HAP-1 (cell line): Measurements from ENCODE around the gene PEX16.
A peak's percentile ranks its signal among the peaks of the same experiment; 100 is the strongest.
"Not testable (repeated sequence)": the region's sequence is repeated elsewhere in the genome, so short reads cannot be mapped to it uniquely, and the experiment has no call there.

Experiments used
- DNase-seq, 2 experiments: peaks; one replicate each; pipeline ENCODE4 v3.0.0-alpha.2; 2016 to 2020; ENCODE audit warnings: low spot score in 2 of 2
- H3K27me3 ChIP-seq: fragments of 250-450 bp; sonication (Bioruptor Pico); 2 replicates; pipeline ENCODE4 v1.5.1; 2020; ENCODE audit warnings: low read depth, mild to moderate bottlenecking, moderate library complexity
- H3K36me3 ChIP-seq: fragments of 250-450 bp; sonication (Bioruptor Pico); replicated peaks from 2 replicates; pipeline ENCODE4 v1.5.1; 2020; ENCODE audit warnings: mild to moderate bottlenecking
- H3K4me1 ChIP-seq: fragments of 250-450 bp; sonication (Bioruptor Pico); 2 replicates; pipeline ENCODE4 v1.5.1; 2020; ENCODE audit warnings: mild to moderate bottlenecking
- H3K4me3 ChIP-seq: fragments of 250-450 bp; sonication (Bioruptor Pico); 2 replicates; pipeline ENCODE4 v1.5.1; 2020; ENCODE audit warnings: mild to moderate bottlenecking, moderate library complexity
- H3K9me3 ChIP-seq: fragments of 250-450 bp; sonication (Bioruptor Pico); 2 replicates; pipeline ENCODE4 v1.5.1; 2020; ENCODE audit warnings: mild to moderate bottlenecking, moderate library complexity
- in situ Hi-C: fragments of 300-500 bp; cut with MboI; formaldehyde crosslinking; loops from 3 replicates; pipeline ENCODE4 v1.14.3; 2020; ENCODE audit warnings: low sequenced_read_pairs, inconsistent platforms, mixed read lengths

PEX16 gene

DNA sequence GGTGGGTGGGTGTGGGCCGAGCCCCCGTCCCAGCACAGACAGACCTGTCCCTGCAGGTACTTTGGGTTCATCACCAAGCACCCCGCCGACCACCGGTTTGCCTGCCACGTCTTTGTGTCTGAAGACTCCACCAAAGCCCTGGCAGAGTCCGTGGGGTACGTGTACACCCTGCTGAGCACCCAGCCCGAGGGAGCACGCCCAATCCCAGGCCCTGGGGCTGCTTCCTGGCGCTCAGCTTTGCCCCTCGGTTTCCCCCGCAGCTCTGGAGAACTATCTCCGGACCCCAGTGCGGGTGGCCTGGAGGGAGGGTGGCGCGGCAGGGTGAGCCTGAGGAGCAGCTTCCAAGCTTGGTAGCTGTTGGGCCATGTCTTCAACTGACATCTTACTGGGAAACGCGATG is 12.6 kb downstream of the PEX16 start:
- no peaks in the 10 kb centered on the region for H3K9me3 ChIP-seq
- no peaks in the 10 kb centered on the region; the same call in none of the 2 replicates for H3K36me3 ChIP-seq
- no peaks in the 10 kb centered on the region for H3K27me3 ChIP-seq
- no peak overlapping the region for H3K4me3 ChIP-seq
- DNase-seq, result no peak
- no peaks in the 10 kb centered on the region for H3K4me1 ChIP-seq
- in situ Hi-C loops, result loop anchor here (10.0 kb wide), 1 partner anchor 60 kb away; no protein-coding TSS in a partner anchor

DNA sequence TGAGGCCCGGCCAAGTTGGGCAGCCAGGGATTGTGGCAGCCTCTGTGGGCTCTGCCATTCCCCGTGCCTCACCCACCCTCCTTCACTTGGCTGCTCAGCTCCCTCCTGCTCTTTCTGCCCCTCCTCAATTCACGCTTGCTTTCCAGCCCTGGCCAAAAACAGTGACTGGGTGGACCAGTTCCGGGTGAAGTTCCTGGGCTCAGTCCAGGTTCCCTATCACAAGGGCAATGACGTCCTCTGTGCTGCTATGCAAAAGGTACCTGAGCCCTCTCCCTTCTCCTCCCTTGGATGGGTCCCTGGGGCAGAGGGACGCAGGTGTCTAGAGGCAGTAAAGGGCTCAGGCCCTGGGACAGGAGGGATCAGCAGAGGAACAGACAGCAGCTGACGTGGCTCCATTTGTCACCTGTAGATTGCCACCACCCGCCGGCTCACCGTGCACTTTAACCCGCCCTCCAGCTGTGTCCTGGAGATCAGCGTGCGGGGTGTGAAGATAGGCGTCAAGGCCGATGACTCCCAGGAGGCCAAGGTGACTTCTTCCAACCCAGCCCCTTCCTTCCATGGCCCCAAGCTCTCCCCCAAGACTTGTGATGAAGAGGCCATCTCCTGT is 13.3 kb downstream of the PEX16 start:
- DNase-seq, result no peak
- no peak overlapping the region for H3K4me3 ChIP-seq
- H3K9me3 ChIP-seq, result no peaks in the 10 kb centered on the region
- peaks cover 1% of the 10 kb centered on the region for H3K4me1 ChIP-seq
- in situ Hi-C loops, result loop anchor here (10.0 kb wide), 1 partner anchor 60 kb away; no protein-coding TSS in a partner anchor
- no peaks in the 10 kb centered on the region for H3K27me3 ChIP-seq
- no peaks in the 10 kb centered on the region; the same call in none of the 2 replicates for H3K36me3 ChIP-seq

DNA sequence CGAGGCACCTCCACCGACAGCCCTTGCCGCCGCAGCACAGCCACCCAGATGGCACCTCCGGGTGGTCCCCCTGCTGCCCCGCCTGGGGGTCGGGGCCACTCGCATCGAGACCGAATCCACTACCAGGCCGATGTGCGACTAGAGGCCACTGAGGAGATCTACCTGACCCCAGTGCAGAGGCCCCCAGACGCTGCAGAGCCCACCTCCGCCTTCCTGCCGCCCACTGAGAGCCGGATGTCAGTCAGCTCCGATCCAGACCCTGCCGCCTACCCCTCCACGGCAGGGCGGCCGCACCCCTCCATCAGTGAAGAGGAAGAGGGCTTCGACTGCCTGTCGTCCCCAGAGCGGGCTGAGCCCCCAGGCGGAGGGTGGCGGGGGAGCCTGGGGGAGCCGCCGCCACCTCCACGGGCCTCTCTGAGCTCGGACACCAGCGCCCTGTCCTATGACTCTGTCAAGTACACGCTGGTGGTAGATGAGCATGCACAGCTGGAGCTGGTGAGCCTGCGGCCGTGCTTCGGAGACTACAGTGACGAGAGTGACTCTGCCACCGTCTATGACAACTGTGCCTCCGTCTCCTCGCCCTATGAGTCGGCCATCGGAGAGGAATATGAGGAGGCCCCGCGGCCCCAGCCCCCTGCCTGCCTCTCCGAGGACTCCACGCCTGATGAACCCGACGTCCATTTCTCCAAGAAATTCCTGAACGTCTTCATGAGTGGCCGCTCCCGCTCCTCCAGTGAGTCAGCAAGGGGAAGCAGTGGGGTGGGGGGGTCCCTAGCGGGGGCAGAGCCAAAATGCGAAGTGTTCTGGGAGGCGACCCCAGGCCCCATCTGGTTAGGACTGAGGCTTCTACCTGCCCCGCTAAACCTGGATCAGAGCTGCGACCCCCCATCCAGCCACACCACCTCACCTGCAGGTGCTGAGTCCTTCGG is 15.0 kb downstream of the PEX16 start:
- H3K4me1 ChIP-seq, result peaks cover 6% of the 10 kb centered on the region
- H3K27me3 ChIP-seq, result no peaks in the 10 kb centered on the region
- in situ Hi-C loops, result loop anchor here (10.0 kb wide), 1 partner anchor 62 kb away; no protein-coding TSS in a partner anchor
- no peaks in the 10 kb centered on the region for H3K9me3 ChIP-seq
- no peak overlapping the region for H3K4me3 ChIP-seq
- DNase-seq, result no peak
- no peaks in the 10 kb centered on the region; the same call in 1 of the 2 replicates for H3K36me3 ChIP-seq

DNA sequence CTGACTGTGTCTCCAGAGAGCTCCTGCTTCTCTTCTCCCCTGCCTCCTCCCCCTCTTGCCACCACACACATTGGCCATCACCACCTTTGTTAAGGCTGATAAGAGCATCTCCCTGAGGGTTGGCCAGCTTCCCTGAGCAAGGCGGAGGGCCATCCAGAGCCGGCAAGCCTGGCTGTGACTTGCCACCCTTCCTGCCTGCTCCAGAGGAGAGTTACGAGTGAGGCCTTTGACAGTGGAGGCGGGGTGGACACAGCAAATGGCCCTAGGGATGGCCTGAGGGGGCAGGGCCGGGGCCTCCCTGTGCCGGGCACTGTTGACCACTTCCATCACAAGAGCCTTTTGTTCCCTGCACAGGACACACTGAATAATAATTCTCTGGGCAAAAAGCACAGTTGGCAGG is 16.1 kb downstream of the PEX16 start:
- Histone ChIP-seq H3K4me3 (no peak overlapping the region), H3K36me3 (no peaks in the 10 kb centered on the region; the same call in 1 of the 2 replicates), H3K9me3 (no peaks in the 10 kb centered on the region), H3K27me3 (no peaks in the 10 kb centered on the region), H3K4me1 (peaks cover 6% of the 10 kb centered on the region)
- in situ Hi-C loops, result loop anchor here (10.0 kb wide), 1 partner anchor 63 kb away; no protein-coding TSS in a partner anchor
- no peak for DNase-seq

DNA sequence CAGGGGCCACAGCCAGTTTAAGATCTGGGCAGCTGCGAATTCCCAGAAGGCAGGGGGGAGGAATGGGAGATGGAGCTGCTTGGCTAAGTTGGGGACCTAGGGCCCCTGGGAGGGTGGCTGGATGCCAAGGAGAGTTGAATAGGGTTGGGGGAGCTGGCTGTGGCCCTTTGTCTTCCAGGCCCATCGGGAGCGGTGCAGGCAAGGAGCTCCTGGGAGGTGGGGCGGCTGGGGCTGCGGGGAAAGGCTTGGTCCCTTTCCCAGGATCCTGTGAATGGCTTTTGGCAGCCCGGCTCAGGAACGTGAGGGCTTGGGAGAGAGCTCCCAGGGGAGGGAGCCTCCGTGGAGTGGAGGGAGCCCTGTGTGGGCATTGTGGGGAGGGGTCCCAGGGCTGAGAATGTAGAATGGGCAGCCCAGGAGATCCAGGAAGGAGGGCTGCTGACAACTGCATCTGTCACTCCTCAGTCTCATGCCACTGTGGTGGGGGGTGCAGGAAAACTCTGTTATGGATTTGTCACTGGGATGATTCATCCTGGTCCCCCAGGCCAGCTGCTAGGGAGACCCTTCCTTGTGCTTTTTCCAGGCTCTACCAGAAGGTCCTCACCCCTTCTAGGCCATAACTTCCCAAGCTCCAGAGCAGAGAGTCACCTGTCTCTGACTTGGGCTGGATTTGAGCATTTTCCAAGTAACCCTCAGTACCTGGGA is 16.6 kb downstream of the PEX16 start:
- peak in 1 of 2 experiments; percentile 50 for DNase-seq
- in situ Hi-C loops, result loop anchor here (10.0 kb wide), 1 partner anchor 64 kb away; no protein-coding TSS in a partner anchor
- H3K9me3 ChIP-seq, result no peaks in the 10 kb centered on the region
- H3K4me3 ChIP-seq, result peak overlapping the region; percentile 48
- H3K36me3 ChIP-seq, result no peaks in the 10 kb centered on the region; the same call in 1 of the 2 replicates
- no peaks in the 10 kb centered on the region for H3K27me3 ChIP-seq
- H3K4me1 ChIP-seq, result peaks cover 6% of the 10 kb centered on the region

DNA sequence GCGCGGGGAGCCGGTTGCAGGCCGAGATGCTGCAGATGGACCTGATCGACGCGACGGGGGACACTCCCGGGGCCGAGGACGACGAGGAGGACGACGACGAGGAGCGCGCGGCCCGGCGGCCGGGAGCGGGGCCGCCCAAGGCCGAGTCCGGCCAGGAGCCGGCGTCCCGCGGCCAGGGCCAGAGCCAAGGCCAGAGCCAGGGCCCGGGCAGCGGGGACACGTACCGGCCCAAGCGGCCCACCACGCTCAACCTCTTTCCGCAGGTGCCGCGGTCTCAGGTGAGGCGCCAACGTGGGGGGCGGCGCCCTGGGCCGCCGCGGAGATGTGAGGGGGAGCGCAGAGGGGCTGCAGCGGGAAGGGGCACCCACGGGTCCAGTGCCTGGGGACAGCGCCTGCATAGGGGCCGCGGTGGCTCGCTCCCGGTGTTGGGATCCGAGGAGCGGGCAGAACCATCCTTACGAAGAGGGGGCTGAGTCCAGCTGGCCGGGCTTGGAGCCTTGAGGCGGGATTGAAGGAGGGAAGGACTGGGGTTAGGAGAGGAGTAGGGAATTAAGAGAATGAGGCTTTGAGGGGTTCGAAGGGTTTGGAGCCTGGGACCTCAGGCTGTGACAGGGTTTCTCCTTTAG is 17.4 kb downstream of the PEX16 start:
- peak overlapping the region; percentile 48 for H3K4me3 ChIP-seq
- not testable (repeated sequence) for H3K9me3 ChIP-seq, H3K27me3 ChIP-seq, H3K36me3 ChIP-seq, H3K4me1 ChIP-seq
- in situ Hi-C loops, result loop anchor here (10.0 kb wide), 1 partner anchor 65 kb away; no protein-coding TSS in a partner anchor
- DNase-seq, result peak in 1 of 2 experiments; percentile 33

DNA sequence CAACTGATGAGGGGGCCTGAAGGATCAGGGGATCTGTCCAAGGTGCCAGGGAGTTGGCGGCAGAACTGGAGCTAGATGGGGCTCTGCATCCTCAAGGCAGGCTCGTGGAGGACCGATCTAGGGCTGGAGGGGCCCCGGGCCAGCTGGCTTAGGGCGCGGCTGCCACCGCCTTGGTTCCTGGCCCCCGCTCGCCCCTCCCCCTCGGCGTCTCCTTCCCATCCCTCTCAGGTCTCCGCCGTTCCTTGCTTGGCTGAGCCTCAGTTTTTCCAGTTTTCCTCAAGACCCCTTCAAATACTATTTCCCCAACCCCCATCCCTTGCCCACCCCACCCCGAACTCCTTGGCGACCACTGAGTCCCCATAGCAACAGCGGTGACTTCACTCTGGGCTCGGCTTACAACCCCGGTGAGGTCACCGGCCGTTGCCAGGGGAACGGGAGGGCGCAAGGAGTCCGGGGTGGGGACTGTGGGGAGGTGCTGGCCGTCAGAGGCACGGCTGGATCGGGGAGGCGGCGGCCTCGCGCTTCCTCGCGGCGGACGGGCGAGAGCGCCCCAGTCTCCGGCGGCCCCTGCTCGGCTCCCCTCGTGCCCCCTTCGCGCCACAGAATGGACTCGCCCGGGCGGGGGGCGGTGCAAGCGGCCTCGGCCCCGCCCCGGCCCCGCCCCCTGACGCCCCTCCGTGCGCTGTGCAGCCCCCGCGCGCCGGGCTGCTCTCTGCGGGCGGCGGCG is 18.1 kb downstream of the PEX16 start:
- Histone ChIP-seq H3K4me1 (peaks cover 6% of the 10 kb centered on the region), H3K27me3 (no peaks in the 10 kb centered on the region), H3K4me3 (peak overlapping the region; percentile 48), H3K36me3 (no peaks in the 10 kb centered on the region; the same call in 1 of the 2 replicates), H3K9me3 (no peaks in the 10 kb centered on the region)
- peak; percentile 80 to 91 for DNase-seq
- in situ Hi-C loops, result loop anchor here (10.0 kb wide), 1 partner anchor 65 kb away; no protein-coding TSS in a partner anchor

DNA sequence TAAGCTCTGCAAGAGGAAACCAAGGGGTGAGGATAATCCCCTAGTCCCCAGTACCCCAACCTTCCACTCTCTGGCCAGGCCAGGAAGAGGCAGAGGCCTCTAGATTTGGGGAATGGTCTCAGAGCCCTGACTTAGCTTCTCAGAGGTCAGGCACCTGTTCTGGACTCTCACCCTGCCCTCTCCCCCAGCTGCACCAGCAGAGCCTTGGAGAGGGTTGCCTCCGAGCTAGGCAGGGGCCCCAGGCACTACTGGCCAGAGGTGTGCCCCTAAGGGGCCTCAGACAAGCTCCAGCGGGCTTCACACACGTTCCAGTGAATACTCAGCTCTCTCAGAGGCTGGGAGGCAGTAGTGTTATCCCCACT is 18.6 kb downstream of the PEX16 start:
- Histone ChIP-seq H3K4me3 (peak overlapping the region; percentile 48), H3K27me3 (no peaks in the 10 kb centered on the region), H3K9me3 (no peaks in the 10 kb centered on the region), H3K4me1 (peaks cover 6% of the 10 kb centered on the region), H3K36me3 (no peaks in the 10 kb centered on the region; the same call in 1 of the 2 replicates)
- no peak for DNase-seq
- in situ Hi-C loops, result no loop called here

DNA sequence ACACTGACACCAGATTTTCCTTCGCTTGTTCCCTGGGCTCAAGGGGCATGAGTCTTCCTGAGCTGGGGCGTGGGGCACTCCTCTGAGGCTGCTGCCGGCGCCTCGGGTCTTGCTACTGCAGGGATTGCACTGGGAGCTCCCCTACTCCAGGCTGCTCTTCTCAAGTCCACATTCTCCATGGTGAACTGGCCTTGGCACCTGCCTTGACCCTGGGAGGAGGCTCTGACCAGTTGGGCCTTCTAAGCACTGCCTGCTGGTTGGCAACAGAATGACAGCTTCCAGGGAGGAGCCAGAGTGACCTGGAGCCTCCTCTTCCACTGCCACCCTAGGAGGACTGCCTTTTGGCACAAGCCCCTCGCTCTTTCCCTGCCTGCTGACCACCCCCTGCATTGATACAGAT is 20.1 kb downstream of the PEX16 start:
- in situ Hi-C loops, result no loop called here
- no peak overlapping the region for H3K4me3 ChIP-seq
- no peaks in the 10 kb centered on the region for H3K27me3 ChIP-seq
- no peaks in the 10 kb centered on the region for H3K36me3 ChIP-seq
- peaks cover 6% of the 10 kb centered on the region for H3K4me1 ChIP-seq
- H3K9me3 ChIP-seq, result no peaks in the 10 kb centered on the region
- DNase-seq, result no peak

DNA sequence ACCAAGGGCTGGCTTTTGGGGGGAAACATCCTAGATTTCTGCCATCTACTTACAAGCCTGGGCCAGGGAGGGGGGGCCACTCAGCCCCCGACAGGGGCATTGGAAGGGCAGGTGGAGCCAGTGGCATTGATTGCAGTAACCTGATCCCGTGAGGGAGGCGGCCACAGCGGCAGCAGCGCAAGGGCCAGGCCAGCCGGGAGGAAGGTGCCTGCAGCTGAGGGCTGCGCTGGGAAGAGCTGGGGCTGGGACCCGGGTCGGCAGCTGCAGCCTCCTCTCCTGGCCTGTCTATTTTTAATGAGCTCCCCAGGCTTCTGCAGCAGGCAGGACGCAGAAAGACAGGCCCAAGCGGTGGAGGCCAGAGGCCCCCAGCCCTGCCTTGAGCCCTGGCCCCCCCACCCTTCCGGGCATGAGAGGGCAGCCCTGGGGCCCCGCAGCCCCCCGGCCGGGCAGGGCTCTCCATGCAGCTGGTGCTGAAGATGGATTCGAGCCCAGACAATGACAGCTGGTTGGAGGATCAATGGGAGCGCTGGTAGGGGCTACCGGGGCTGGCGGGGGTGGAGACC is 21.2 kb downstream of the PEX16 start:
- Histone ChIP-seq H3K9me3 (no peaks in the 10 kb centered on the region), H3K4me3 (no peak overlapping the region), H3K36me3 (no peaks in the 10 kb centered on the region), H3K27me3 (no peaks in the 10 kb centered on the region), H3K4me1 (peaks cover 6% of the 10 kb centered on the region)
- in situ Hi-C loops, result no loop called here
- peak in 1 of 2 experiments; percentile 36 for DNase-seq

DNA sequence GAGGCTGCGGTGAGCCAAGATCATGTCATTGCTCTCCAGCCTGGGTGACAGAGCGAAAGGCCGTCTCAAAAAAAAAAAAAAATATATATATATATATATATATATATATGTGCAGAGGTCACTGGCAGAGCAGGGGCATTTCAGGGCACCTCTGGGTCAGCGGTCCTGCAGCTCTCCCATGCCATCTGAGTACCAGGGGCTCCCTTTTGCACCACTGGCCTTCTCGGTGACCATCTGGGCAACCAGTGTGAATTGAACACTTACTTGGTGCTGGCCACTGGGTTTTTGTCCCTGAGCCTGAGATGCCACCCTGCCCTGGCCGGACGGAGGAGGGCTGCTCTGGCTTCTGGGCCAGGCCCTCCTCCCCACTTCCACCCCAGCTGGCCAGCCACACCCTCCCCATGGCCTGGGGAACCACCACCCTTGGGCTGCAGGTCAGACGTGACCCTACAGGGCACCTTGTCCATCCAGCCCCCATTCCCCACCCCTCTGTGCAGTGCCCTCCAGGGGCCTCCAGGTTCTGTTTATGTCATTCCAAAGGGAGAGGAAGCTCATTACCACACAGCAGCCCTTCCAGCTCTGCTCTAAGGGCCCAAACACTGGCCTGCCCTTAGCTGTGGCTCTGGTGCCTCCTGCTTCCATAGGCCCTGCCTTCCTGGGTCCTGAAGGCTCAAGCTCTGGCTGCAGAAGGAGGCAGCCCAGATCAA is 22.0 kb downstream of the PEX16 start:
- Histone ChIP-seq H3K4me1 (peaks cover 6% of the 10 kb centered on the region), H3K36me3 (no peaks in the 10 kb centered on the region), H3K27me3 (no peaks in the 10 kb centered on the region), H3K4me3 (no peak overlapping the region), H3K9me3 (no peaks in the 10 kb centered on the region)
- no peak for DNase-seq
- in situ Hi-C loops, result no loop called here
